Natural killer cell (primary cell): ENCODE data around the gene TBC1D10B. TPM values are rescaled to one million over a fixed set of nuclear protein-coding genes. Genes with fewer than 3 reads are reported as not detected.

Source experiments
- ATAC-seq, 3 donors: fragments of 150-1000 bp in 2 of 3; fragments of 200-7000 bp in 1 of 3; cut with Tn5 transposase; 1 replicate in 1 of 3; 2 replicates in 2 of 3; pipeline ENCODE4 v1.10.0; 2021; ENCODE audit warnings: mild to moderate bottlenecking in 2 of 3, moderate library complexity in 2 of 3
- DNase-seq, 2 donors: peaks; one replicate each; pipeline versions ENCODE4 v3.0.0 to v3.0.0-alpha.2; 2013 to 2021; ENCODE audit warnings: mixed read lengths in 1 of 2
- H3K27ac ChIP-seq: one replicate; pipeline ENCODE4 v1.5.1; 2013; ENCODE audit warnings: mild to moderate bottlenecking, low read length
- H3K27me3 ChIP-seq: one replicate; pipeline ENCODE4 v1.6.1; 2013; ENCODE audit warnings: low read length; ENCODE audit not compliant: control insufficient read depth, insufficient read depth
- H3K36me3 ChIP-seq: one replicate; pipeline ENCODE4 v1.6.1; 2013; ENCODE audit warnings: low read length; ENCODE audit not compliant: control insufficient read depth, insufficient read depth
- H3K4me1 ChIP-seq: one replicate; pipeline ENCODE4 v1.6.1; 2013; ENCODE audit warnings: low read length; ENCODE audit not compliant: control insufficient read depth, insufficient read depth
- H3K4me3 ChIP-seq: one replicate; pipeline ENCODE4 v1.5.1; 2013; ENCODE audit warnings: low read length
- H3K9me3 ChIP-seq: one replicate; pipeline ENCODE4 v1.6.1; 2013; ENCODE audit warnings: low read length; ENCODE audit not compliant: control insufficient read depth, insufficient read depth
- H3K27ac Mint-ChIP-seq, 2 donors: one replicate each; pipeline ENCODE4 v1.8.0; 2022; ENCODE audit warnings: mild to moderate bottlenecking in 2 of 2, mixed read lengths in 2 of 2, moderate library complexity in 1 of 2
- H3K27me3 Mint-ChIP-seq, 2 donors: one replicate each; pipeline ENCODE4 v1.8.0; 2022; ENCODE audit warnings: low read depth in 2 of 2, mixed read lengths in 2 of 2
- H3K36me3 Mint-ChIP-seq: one replicate; pipeline ENCODE4 v1.8.0; 2022; ENCODE audit warnings: mixed read lengths
- H3K4me1 Mint-ChIP-seq, 2 donors: one replicate each; pipeline ENCODE4 v1.8.0; 2022; ENCODE audit warnings: mixed read lengths in 2 of 2
- H3K4me3 Mint-ChIP-seq: one replicate; pipeline ENCODE4 v1.8.0; 2022; ENCODE audit warnings: mild to moderate bottlenecking, moderate library complexity, mixed read lengths
- H3K9me3 Mint-ChIP-seq, 2 donors: one replicate each; pipeline ENCODE4 v1.8.0; 2022; ENCODE audit warnings: mixed read lengths in 2 of 2
- CTCF ChIP-seq: fragments of 200-600 bp; IDR thresholded peaks from one replicate; pipeline ENCODE4 v1.8.0; 2022; ENCODE audit warnings: antibody characterized with exemption
- WGBS: methylation state at CpG from one replicate; pipeline ENCODE4 v1.1.7; 2013; ENCODE audit warnings: missing lambda C conversion rate; ENCODE audit not compliant: insufficient coverage; 5-methylcytosine and 5-hydroxymethylcytosine counted together
- intact Hi-C: fragments of 100-400 bp; cut with micrococcal nuclease; formaldehyde crosslinking; loops from one replicate; pipeline ENCODE4 v1.14.2; 2022
- total RNA-seq, 4 donors: library from RNA; stranded (reverse); fragments of 120-200 nt in 1 of 4; gene quantifications; one replicate each; pipeline versions ENCODE4 v1.2.3 to v1.2.4, GENCODE V29; 2013 to 2022

The TBC1D10B gene
- total RNA-seq, 3 donors from 2014 or later (not counting 1 experiment from before 2014, with no cell fraction given) = 43.0 to 55.3 (median 50.2) TPM

- no peak for TF ChIP-seq CTCF
- no peak for DNase-seq
- Histone ChIP-seq H3K4me1 (peaks cover 16% of the 10 kb centered on the region), H3K27ac (no peak overlapping the region), H3K27me3 (no peaks in the 10 kb centered on the region), H3K4me3 (no peak overlapping the region), H3K36me3 (peaks cover 35% of the 10 kb centered on the region), H3K9me3 (no peaks in the 10 kb centered on the region)
- Mint-ChIP-seq H3K4me3 (no peak overlapping the region), H3K4me1 (peaks cover 32 to 39% of the 10 kb centered on the region in 2 donors), H3K9me3 (no peaks in the 10 kb centered on the region), H3K36me3 (peaks cover 15% of the 10 kb centered on the region), H3K27ac (peak overlapping the region in 1 of 2 donors; percentile 8), H3K27me3 (no peaks in the 10 kb centered on the region)
- ATAC-seq = no peak
- whole genome bisulfite sequencing = 97% methylated on average over 6 of the region's 6 CpGs
- intact Hi-C loops = no loop called here
Measured at GRCh38 chr16:30359871-30360170, 10.5 kb downstream of the TBC1D10B start.

GRCh38 chr16:30358990-30359870, 11.1 kb downstream of the TBC1D10B start:
- Mint-ChIP-seq H3K4me3 (no peak overlapping the region), H3K27ac (no peak overlapping the region), H3K9me3 (no peaks in the 10 kb centered on the region), H3K36me3 (peaks cover 15% of the 10 kb centered on the region), H3K4me1 (peaks cover 36 to 44% of the 10 kb centered on the region in 2 donors), H3K27me3 (no peaks in the 10 kb centered on the region)
- no peak overlapping the region for H3K27ac ChIP-seq
- no peak for ATAC-seq
- no peaks in the 10 kb centered on the region for H3K9me3 ChIP-seq
- no peaks in the 10 kb centered on the region for H3K27me3 ChIP-seq
- 97% methylated on average over 28 of the region's 28 CpGs for WGBS
- H3K36me3 ChIP-seq = peaks cover 32% of the 10 kb centered on the region
- no peak for TF ChIP-seq CTCF
- intact Hi-C loops = no loop called here
- no peak overlapping the region for H3K4me3 ChIP-seq
- no peak for DNase-seq
- peaks cover 22% of the 10 kb centered on the region for H3K4me1 ChIP-seq

GRCh38 chr16:30358577-30358936, 11.7 kb downstream of the TBC1D10B start:
- no peaks in the 10 kb centered on the region for H3K9me3 ChIP-seq
- peaks cover 28% of the 10 kb centered on the region for H3K4me1 ChIP-seq
- Mint-ChIP-seq H3K36me3 (peaks cover 15% of the 10 kb centered on the region), H3K27me3 (no peaks in the 10 kb centered on the region), H3K4me3 (no peak overlapping the region), H3K4me1 (peaks cover 42 to 50% of the 10 kb centered on the region in 2 donors), H3K9me3 (no peaks in the 10 kb centered on the region), H3K27ac (no peak overlapping the region)
- 99% methylated on average over 9 of the region's 9 CpGs for WGBS
- intact Hi-C loops = no loop called here
- H3K36me3 ChIP-seq = peaks cover 30% of the 10 kb centered on the region
- H3K4me3 ChIP-seq = no peak overlapping the region
- H3K27ac ChIP-seq = no peak overlapping the region
- TF ChIP-seq CTCF = no peak
- DNase-seq (no peak), ATAC-seq (no peak)
- no peaks in the 10 kb centered on the region for H3K27me3 ChIP-seq
